ACC112 (cell line): ENCODE results near the gene EFNA2.
A peak's percentile ranks its signal among the peaks of the same experiment; 100 is the strongest.

Experiments used
- H2AFZ ChIP-seq: fragments of 200-600 bp; sonication (generic); one replicate; pipeline ENCODE4 v1.6.0; 2017; ENCODE audit warnings: antibody characterized with exemption, low read length; ENCODE audit not compliant: unreplicated experiment
- H3K27ac ChIP-seq: fragments of 200-600 bp; sonication (generic); 2 replicates; pipeline ENCODE4 v1.5.1; 2014; ENCODE audit warnings: low read depth, mild to moderate bottlenecking, antibody characterized with exemption, low read length, moderate library complexity
- H3K27me3 ChIP-seq: fragments of 200-600 bp; sonication (generic); 2 replicates; pipeline ENCODE4 v1.6.1; 2014; ENCODE audit warnings: mild to moderate bottlenecking, antibody characterized with exemption, low read length, moderate library complexity, mixed read lengths; ENCODE audit not compliant: insufficient read depth
- H3K36me3 ChIP-seq: fragments of 200-600 bp; sonication (generic); 2 replicates; pipeline ENCODE4 v1.6.1; 2016; ENCODE audit warnings: mild to moderate bottlenecking, antibody characterized with exemption, low read length, moderate library complexity, mixed read lengths; ENCODE audit not compliant: insufficient read depth
- H3K4me1 ChIP-seq: fragments of 200-600 bp; sonication (generic); one replicate; pipeline ENCODE4 v1.6.1; 2016; ENCODE audit warnings: low read length, mixed read lengths; ENCODE audit not compliant: insufficient read depth, unreplicated experiment, control insufficient read depth
- H3K4me3 ChIP-seq: fragments of 200-600 bp; sonication (generic); 2 replicates; pipeline ENCODE4 v1.5.1; 2014; ENCODE audit warnings: mild to moderate bottlenecking, low read depth, low read length
- H3K79me2 ChIP-seq: fragments of 200-600 bp; sonication (generic); one replicate; pipeline ENCODE4 v1.6.0; 2016; ENCODE audit warnings: low read length; ENCODE audit not compliant: control insufficient read depth, unreplicated experiment, insufficient read depth

The EFNA2 gene

DNA sequence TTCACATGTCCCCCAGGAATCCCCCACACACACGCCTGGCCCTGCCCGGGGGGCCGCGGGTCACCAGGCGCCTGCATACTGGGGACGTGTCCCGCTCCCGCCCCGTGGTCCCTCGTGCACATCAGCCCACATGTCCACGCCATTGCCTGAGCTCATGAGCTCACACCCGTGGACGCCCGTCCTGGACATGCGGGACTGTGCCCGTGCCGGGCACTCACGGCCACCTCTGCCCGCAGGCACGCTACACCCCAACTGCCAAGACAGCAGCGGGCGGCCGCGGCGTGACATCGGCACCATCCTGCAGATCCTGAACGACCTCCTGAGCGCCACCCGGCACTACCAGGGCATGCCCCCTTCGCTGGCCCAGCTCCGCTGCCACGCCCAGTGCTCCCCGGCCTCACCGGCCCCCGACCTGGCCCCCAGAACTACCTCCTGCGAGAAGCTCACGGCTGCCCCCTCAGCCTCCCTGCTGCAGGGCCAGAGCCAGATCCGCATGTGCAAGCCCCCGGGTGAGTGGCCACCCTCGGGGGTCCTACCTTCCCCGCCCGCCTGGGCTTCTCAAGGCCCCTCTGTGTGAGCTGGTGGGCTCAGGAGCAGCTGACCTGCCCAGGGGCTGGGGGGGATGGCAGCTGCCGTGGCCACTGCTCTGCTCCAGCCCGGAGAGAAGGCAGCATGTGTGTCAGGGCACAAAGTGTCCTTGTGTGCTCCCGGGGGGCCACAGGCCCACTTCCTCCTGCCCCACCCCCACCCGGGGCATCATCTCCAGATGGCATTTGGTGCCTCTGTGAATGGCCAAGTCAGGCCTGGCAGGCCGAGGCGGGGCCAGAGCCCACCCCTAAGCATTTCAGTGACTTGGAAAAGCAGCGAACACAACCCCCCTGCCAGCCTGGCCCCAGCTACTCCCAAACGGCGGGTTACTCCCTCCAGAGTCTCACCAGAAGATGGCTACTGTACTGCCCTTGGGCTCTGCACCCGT lies 30.2 kb upstream of the EFNA2 start:
- peaks cover 33% of the 10 kb centered on the region; the same call in 1 of the 2 replicates for H3K36me3 ChIP-seq
- H2AFZ ChIP-seq: no peak overlapping the region
- peaks cover 63% of the 10 kb centered on the region for H3K4me1 ChIP-seq
- H3K4me3 ChIP-seq: no peak overlapping the region
- H3K27ac ChIP-seq: peak overlapping the region; percentile 98
- H3K27me3 ChIP-seq: no peaks in the 10 kb centered on the region
- peaks cover 44% of the 10 kb centered on the region for H3K79me2 ChIP-seq

DNA sequence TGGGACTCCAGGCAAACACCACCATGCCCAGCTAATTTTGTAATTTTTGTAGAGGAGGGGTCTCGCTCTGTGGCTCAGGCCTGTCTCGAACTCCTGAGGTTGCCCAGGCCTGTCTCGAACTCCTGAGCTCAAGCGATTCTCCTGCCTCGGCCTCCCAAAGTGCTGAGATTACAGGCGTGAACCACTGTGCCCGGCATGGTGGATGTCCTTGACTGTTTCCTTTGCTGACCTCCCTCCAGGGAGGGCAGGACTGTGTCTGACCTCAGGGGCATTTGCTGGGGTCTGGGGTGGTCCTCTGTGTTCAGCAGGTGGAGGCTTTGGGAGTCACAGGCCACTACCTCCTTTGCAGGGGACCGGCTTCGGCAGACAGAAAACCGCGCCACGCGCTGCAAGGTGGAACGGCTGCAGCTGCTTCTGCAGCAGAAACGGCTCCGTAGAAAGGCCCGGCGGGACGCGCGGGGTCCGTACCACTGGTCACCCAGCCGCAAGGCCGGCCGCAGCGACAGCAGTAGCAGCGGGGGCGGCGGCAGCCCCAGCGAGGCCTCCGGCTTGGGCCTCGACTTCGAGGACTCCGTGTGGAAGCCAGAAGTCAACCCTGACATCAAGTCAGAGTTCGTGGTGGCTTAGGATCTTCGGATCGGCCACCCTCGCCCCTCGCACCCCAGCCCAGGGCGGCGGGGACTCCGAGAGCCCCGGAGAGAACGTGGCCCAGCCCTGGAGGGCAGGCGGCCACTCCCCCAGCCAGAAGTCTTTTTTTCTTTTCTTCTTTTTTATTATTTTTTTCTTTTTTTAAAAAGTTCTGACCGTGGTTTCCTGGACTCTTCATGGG lies 28.8 kb upstream of the EFNA2 start:
- H3K4me1 ChIP-seq: peaks cover 73% of the 10 kb centered on the region
- H3K36me3 ChIP-seq: peaks cover 24% of the 10 kb centered on the region; the same call in 1 of the 2 replicates
- peaks cover 31% of the 10 kb centered on the region for H3K79me2 ChIP-seq
- H2AFZ ChIP-seq: no peak overlapping the region
- no peak overlapping the region for H3K4me3 ChIP-seq
- H3K27me3 ChIP-seq: no peaks in the 10 kb centered on the region
- peak overlapping the region; percentile 95 for H3K27ac ChIP-seq

DNA sequence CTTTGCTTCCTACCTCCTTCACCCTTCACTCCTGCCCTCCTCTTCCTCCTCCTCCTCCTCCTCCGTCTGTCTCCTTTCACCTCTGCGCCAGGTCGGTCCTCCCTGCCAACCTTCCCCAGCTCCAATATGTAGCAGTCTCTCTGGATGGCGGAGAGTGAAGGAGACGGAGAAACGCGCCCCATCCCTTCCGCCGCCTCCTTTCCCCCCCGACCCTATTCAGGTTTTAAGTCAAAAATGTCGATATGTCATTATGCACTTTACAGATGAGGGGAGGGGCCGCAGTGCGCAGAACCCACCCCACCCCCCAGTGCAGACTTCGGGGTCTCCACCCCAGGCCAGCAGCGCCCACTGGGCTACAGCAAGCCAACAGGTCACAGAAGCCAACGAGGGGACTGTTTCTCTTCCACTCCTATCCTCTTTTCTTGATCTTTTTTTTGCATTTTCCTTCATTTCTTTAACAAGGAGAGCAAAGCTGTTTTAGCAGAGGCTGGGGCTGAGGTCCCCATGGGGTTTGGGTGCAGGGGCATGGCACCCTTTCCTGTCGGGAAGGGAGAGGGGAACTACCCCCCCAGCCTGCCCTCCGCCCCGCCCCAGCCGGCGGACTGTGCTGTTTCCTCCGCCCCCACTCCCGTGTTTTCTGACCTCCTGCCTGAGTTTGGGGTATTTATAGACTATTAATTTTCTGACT lies 28.1 kb upstream of the EFNA2 start:
- Histone ChIP-seq H3K27me3 (no peaks in the 10 kb centered on the region), H3K27ac (peak overlapping the region; percentile 95), H3K4me3 (no peak overlapping the region), H3K36me3 (peaks cover 23% of the 10 kb centered on the region; the same call in 1 of the 2 replicates), H3K79me2 (peaks cover 30% of the 10 kb centered on the region), H2AFZ (no peak overlapping the region), H3K4me1 (peaks cover 80% of the 10 kb centered on the region)

DNA sequence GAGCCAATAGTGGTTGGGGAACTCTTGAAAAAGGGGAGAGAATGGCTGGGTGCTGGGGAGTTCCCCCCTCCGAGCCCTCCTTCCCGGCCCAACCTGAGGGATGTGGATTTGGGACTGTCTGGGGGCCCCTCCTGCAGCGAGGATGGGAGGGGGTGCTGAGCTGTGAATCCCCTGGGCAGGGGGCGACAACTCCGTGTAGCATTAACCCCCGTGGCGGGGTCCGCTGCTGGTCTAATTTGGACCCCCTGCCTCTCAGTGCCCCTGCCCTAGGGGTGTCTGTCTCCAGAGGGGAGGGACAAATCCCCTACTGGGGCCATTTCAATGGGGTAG lies 27.5 kb upstream of the EFNA2 start:
- Histone ChIP-seq H3K36me3 (peaks cover 23% of the 10 kb centered on the region; the same call in 1 of the 2 replicates), H2AFZ (no peak overlapping the region), H3K79me2 (peaks cover 30% of the 10 kb centered on the region), H3K4me1 (peaks cover 85% of the 10 kb centered on the region), H3K4me3 (0 out of 2 replicates have a peak overlapping the region, but pooled peaks have one; percentile 16), H3K27me3 (no peaks in the 10 kb centered on the region), H3K27ac (peak overlapping the region; percentile 95)

DNA sequence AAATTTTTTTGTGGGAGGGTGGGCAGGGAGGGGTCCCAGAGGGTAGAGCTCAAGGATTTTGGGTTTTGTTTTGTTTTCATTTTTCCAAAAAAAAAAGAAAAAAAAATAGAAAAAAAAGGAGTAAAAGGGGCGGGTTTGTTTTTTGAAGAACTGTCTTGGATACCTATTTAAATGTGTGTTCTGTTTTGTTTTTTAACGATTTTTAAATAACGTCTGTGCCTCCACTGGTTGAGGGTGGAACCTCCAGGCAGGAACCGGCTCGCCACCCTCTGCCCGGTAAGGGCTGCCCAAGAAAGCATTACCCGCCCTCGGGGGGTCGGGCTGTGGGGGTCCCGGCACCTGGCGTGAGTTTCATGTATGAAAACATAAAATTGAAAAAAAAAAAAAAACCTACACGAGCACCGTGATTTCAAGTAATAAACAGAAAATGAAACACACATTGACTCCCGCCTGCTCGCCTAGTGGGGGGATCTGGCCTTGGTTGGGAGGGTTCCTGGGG lies 26.9 kb upstream of the EFNA2 start:
- H3K79me2 ChIP-seq: peaks cover 25% of the 10 kb centered on the region
- H3K36me3 ChIP-seq: peaks cover 19% of the 10 kb centered on the region; the same call in 1 of the 2 replicates
- H3K27ac ChIP-seq: peak overlapping the region; percentile 95
- H2AFZ ChIP-seq: no peak overlapping the region
- H3K4me3 ChIP-seq: no peak overlapping the region
- no peaks in the 10 kb centered on the region for H3K27me3 ChIP-seq
- peaks cover 85% of the 10 kb centered on the region for H3K4me1 ChIP-seq

DNA sequence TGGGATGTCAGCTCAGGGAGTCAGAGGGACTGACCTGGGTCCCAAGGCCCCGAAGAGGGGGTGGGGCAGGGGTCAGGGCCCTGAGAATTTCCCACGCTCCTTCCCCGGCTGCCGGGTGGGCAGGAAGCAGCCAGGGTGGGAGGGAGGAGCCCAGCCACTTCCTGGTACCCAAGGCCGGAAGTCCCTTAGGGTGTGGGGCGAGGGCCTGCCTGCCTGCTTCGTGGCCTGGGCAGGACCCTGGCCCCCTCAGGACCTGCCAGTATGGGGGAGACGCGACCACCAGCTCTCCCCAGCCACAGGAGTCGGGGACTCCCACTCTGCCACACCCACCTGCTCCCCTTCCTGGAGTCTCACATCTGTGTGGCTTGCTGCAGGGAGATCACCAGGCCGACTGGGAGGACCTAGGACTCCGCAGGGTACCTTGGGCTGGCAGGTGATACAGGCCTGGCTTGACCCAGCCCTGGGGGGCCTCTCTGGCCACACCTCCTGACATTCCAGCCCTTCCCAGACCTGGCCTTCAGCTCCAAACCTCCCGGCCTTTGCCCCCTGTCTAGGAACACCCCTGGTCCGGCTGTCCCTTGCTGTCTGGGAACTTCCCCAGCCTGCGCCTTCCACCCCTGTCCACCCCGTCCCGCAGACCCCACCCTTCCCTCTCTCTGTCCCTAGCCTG lies 26.3 kb upstream of the EFNA2 start:
- no peak overlapping the region for H2AFZ ChIP-seq
- peaks cover 15% of the 10 kb centered on the region; the same call in 1 of the 2 replicates for H3K36me3 ChIP-seq
- peak overlapping the region; percentile 95 for H3K27ac ChIP-seq
- H3K4me1 ChIP-seq: peaks cover 79% of the 10 kb centered on the region
- H3K79me2 ChIP-seq: peaks cover 20% of the 10 kb centered on the region
- no peak overlapping the region for H3K4me3 ChIP-seq
- H3K27me3 ChIP-seq: no peaks in the 10 kb centered on the region

DNA sequence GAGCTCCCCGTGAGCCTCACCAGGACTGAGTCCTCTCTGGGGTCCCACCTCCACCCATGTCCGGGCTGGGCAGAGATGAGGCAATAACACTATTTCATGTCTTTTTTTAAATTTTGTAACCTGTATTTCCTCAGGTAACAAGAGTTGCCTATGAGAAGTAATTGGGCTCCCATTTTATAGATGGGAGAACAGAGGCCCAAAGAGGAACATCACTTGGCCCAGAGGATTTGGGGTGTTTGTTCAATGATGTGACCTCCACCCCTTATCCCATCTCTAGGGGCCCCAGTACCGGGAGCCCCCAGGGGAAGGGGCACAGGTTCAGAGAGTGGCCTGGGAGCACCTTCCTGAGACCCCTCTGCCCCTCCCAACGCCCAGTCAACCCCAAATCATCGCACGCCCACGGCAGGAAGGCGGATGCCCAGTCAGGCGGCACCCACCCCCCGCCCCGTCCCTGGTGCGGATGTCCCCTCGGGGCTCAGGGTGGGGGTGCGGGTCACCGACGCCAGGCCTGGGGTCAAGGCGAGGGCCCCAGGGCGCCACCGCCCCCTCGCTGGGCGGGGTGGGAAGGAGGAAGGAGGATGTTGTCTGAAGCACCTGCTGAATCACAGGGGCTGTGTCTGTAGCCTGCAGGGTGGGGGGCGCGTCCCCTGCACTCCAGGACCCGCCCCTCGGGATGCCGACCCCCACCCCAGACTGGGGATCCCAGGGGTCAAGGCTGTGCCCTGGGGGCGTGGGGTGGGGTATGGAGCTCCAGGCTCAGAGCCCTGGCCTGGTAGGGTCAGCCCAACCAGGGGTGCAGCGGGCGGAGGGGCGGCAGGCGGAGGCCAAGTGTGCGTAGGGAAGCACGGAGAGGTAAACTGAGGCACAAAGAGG lies 25.6 kb upstream of the EFNA2 start:
- Histone ChIP-seq H2AFZ (no peak overlapping the region), H3K36me3 (peaks cover 7% of the 10 kb centered on the region; the same call in 1 of the 2 replicates), H3K79me2 (peaks cover 12% of the 10 kb centered on the region), H3K4me3 (peak overlapping the region; percentile 51; the same call in 1 of the 2 replicates), H3K27ac (peak overlapping the region; percentile 95), H3K27me3 (no peaks in the 10 kb centered on the region), H3K4me1 (peaks cover 79% of the 10 kb centered on the region)

DNA sequence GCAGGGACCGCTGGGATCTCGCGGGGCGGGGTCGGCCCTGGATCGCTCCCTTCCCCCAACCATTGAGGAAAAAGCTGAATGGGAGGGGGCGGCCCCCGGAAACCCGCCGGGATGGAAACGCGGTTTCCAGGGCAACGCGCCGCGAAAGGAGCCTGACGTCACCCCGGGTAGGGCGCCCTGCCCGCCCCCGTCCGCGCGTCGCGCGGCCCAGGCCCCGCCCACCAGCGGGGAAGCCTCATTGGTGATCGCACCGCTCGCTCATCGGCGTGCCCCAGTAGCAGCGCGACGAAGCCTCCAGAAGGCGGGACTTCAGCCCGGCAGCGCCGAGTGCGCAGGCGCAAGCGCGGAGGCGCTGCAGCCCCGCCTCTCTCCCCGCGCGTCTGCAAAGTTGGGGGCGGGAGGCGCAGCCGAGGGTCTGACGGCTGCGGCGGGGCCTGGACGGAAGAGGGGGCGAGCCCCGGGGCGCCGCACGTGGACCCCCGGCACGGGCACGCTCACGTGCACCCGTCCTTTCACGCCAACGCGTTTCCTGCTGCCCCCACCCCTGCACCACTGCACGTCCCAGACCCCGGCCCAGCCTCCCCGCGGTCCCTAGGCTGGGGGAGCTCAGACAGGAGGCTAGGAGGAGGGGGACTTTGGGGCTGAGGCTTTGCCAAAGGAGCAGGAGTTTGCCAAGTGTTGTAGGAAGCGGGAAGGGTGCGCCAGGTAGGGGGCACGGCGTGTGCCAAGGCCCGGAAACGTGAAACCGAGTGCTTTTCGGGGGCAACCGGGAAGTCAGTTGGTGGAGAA lies 24.7 kb upstream of the EFNA2 start:
- H3K4me1 ChIP-seq: peaks cover 75% of the 10 kb centered on the region
- H3K27ac ChIP-seq: peak overlapping the region; percentile 96
- H3K79me2 ChIP-seq: peaks cover 6% of the 10 kb centered on the region

DNA sequence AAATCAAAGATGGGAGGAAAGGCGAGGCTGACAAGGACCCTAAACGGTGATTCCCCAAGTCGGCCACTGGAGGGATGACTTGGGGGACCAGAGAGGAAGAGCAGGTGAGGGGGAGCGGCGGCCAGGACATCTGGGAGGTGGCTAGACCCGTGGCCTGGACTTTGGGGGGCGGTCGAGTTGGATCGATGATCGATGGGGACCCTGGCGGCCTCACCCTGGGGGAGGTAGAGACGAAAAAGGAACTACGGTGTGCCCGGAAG lies 24.2 kb upstream of the EFNA2 start:
- Histone ChIP-seq H3K4me1 (peaks cover 76% of the 10 kb centered on the region), H2AFZ (no peak overlapping the region), H3K4me3 (peak overlapping the region; percentile 92), H3K79me2 (peaks cover 6% of the 10 kb centered on the region), H3K27me3 (no peaks in the 10 kb centered on the region), H3K27ac (peak overlapping the region; percentile 96), H3K36me3 (no peaks in the 10 kb centered on the region)

More for the DNA sequence above, 24.7 kb upstream of the EFNA2 start:
- Histone ChIP-seq H2AFZ (peak overlapping the region; percentile 5), H3K4me3 (peak overlapping the region; percentile 92), H3K36me3 (no peaks in the 10 kb centered on the region), H3K27me3 (no peaks in the 10 kb centered on the region)
